Activated T-helper 1 cell treated with anti-CD3 and anti-CD28 coated beads, Interleukin-12 subunit alpha, Interleukin-12 subunit beta, Interleukin-2, Interleukin-4 antibody, amounts not matched to agents 30 ng/mL and 10 ng/mL and 1 ng/mL, durations not matched to agents 14 hours and 24 hours and 36 hours (primary cell): ENCODE measurements around the gene ACTN4. TPM values are rescaled to one million over a fixed set of nuclear protein-coding genes. Genes with fewer than 3 reads are reported as not detected.
A peak's percentile ranks its signal among the peaks of the same experiment; 100 is the strongest.

Experiments used
- DNase-seq: peaks from one replicate; pipeline ENCODE4 v3.0.0; 2021; ENCODE audit warnings: low spot score
- H3K27ac Mint-ChIP-seq: one replicate; pipeline ENCODE4 v1.8.0; 2021; ENCODE audit warnings: mild to moderate bottlenecking, mixed read lengths
- H3K27me3 Mint-ChIP-seq: one replicate; pipeline ENCODE4 v1.8.0; 2022; ENCODE audit warnings: mild to moderate bottlenecking, moderate library complexity, mixed read lengths; ENCODE audit not compliant: insufficient read depth
- H3K36me3 Mint-ChIP-seq: one replicate; pipeline ENCODE4 v1.8.0; 2021; ENCODE audit warnings: low read depth, mixed read lengths
- H3K4me1 Mint-ChIP-seq: one replicate; pipeline ENCODE4 v1.8.0; 2021; ENCODE audit warnings: low read depth, mixed read lengths
- H3K4me3 Mint-ChIP-seq: one replicate; pipeline ENCODE4 v1.8.0; 2021; ENCODE audit warnings: mild to moderate bottlenecking, moderate library complexity, mixed read lengths
- H3K9me3 Mint-ChIP-seq: one replicate; pipeline ENCODE4 v1.8.0; 2021; ENCODE audit warnings: mixed read lengths
- intact Hi-C: fragments of 100-400 bp; cut with micrococcal nuclease; formaldehyde crosslinking; loops from one replicate; pipeline ENCODE4 v1.15.1; 2024
- total RNA-seq: library from RNA; stranded (reverse); gene quantifications from 2 replicates; pipeline ENCODE4 v1.2.3, GENCODE V29; 2022

The ACTN4 gene
- total RNA-seq, 1 donor from 2014 or later: 287 TPM

- Mint-ChIP-seq H3K27me3 (no peaks in the 10 kb centered on the region), H3K27ac (peak overlapping the region; percentile 83), H3K4me3 (peak overlapping the region; percentile 53), H3K36me3 (peaks cover 11% of the 10 kb centered on the region), H3K9me3 (no peaks in the 10 kb centered on the region), H3K4me1 (peaks cover 85% of the 10 kb centered on the region)
- intact Hi-C loops: no loop called here
- DNase-seq: no peak
Observed at GRCh38 chr19:38666663-38667511, 19.4 kb downstream of the ACTN4 start.

GRCh38 chr19:38667661-38668171 is 20.3 kb downstream of the ACTN4 start:
- no peaks in the 10 kb centered on the region for H3K9me3 Mint-ChIP-seq
- H3K4me3 Mint-ChIP-seq: no peak overlapping the region
- no peaks in the 10 kb centered on the region for H3K27me3 Mint-ChIP-seq
- DNase-seq: no peak
- peaks cover 78% of the 10 kb centered on the region for H3K4me1 Mint-ChIP-seq
- H3K36me3 Mint-ChIP-seq: peaks cover 8% of the 10 kb centered on the region
- no peak overlapping the region for H3K27ac Mint-ChIP-seq
- intact Hi-C loops: no loop called here

DNA sequence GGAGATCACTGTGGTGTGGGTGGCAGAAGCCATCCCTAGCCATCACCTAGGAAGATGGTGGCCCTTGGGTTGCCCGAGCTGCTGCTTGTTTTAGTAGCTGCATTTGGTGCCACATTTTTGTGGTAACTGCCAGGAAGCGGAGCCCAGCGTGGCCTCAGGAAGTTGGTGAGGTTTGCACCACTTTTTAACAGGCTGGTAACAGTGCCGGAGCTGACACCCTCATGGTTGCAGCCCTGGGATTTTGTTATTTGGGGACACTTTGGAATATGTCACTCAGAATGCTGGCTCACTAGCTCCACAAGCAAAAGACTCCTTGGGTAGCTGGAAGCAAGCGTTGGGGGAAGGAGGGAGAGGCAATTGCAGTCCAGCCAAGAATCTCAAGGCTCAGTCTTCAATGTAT is 22.1 kb downstream of the ACTN4 start:
- H3K9me3 Mint-ChIP-seq: no peaks in the 10 kb centered on the region
- H3K27me3 Mint-ChIP-seq: no peaks in the 10 kb centered on the region
- peak overlapping the region; percentile 41 for H3K4me3 Mint-ChIP-seq
- peaks cover 78% of the 10 kb centered on the region for H3K4me1 Mint-ChIP-seq
- H3K36me3 Mint-ChIP-seq: peaks cover 12% of the 10 kb centered on the region
- intact Hi-C loops: no loop called here
- peak overlapping the region; percentile 58 for H3K27ac Mint-ChIP-seq
- no peak for DNase-seq

- intact Hi-C loops: no loop called here
- Mint-ChIP-seq H3K27ac (no peak overlapping the region), H3K4me3 (no peak overlapping the region), H3K9me3 (no peaks in the 10 kb centered on the region), H3K36me3 (peaks cover 12% of the 10 kb centered on the region), H3K27me3 (no peaks in the 10 kb centered on the region), H3K4me1 (peaks cover 80% of the 10 kb centered on the region)
- no peak for DNase-seq
Observed at GRCh38 chr19:38670921-38671398, 23.5 kb downstream of the ACTN4 start.

DNA sequence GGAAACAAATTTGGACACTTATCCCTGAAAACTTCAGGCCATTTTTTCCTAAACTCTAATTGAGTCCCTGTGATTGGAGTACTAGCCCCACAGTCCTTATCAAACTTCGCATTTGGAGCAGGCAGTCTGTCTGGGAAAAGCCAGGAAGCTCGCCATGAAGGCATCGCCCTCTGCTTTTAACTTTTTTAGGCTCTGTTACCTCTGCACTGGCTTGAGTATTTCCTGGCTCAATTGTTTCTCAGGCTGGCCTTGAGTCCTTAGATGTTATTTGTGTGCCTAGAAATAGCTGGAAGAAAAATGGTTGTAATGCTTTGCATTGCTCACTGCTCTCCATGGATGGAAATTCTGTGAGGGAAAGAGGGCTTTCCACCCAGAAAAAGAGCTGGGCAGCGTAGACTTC is 24.2 kb downstream of the ACTN4 start:
- Mint-ChIP-seq H3K36me3 (peaks cover 12% of the 10 kb centered on the region), H3K27ac (no peak overlapping the region), H3K9me3 (no peaks in the 10 kb centered on the region), H3K4me3 (no peak overlapping the region), H3K4me1 (peaks cover 80% of the 10 kb centered on the region), H3K27me3 (no peaks in the 10 kb centered on the region)
- intact Hi-C loops: no loop called here
- no peak for DNase-seq

DNA sequence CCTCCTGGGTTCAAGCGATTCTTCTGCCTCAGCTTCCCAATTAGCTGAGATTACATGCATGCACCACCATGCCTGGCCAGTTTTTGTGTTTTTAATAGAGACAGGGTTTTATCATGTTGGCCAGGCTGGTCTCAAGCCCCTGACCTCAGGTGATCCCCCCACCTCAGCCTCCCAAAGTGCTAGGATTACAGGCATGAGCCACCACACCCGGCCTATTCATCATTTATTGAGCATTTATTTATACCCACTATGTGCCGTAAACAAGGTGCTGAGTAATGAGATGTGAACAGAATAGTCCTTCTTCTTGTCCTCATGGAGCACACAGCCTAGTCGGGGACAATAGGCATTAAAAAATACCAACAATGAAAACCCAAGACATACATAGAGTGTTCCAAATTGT is 25.6 kb downstream of the ACTN4 start:
- Mint-ChIP-seq H3K36me3 (peaks cover 12% of the 10 kb centered on the region), H3K27me3 (no peaks in the 10 kb centered on the region), H3K27ac (no peak overlapping the region), H3K4me3 (no peak overlapping the region), H3K9me3 (no peaks in the 10 kb centered on the region), H3K4me1 (peaks cover 80% of the 10 kb centered on the region)
- DNase-seq: no peak
- intact Hi-C loops: no loop called here

DNA sequence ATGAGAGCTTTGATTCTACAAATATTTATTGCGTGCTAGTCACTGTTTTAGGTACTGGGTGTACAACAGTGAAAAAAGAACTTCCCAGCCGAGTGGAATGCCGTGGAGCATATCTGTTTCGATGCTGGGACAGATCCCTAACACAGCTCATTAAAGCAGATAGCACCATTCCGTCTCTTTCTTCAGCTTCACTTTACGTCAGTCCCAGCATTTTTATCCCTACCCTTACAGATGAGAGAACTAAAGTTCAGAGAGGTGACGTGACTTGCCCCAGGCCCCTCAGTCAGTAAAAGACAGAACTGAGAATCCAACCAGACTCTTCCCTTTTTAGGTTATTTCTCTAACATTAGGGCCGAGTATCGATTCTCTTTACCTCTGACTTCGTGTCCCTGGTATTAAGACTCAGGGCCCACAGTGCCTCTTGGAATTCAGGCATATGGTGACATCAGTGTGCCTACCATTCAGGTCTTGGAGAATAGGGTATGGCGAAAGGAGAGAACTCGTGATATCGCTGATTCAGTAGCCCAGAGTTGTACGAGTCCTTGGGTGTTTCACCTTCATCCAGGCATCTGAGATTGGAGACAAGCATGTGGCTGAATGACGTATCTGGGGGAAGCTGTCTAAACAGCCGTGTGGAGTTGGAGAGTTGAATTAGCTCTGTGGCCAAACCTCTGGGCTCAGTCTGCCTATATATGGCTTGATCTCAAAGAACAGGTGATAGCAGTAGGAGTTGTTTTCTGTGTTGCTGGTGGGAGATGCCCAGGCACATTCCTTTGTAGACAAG is 27.1 kb downstream of the ACTN4 start:
- H3K4me1 Mint-ChIP-seq: peaks cover 80% of the 10 kb centered on the region
- no peak for DNase-seq
- H3K9me3 Mint-ChIP-seq: no peaks in the 10 kb centered on the region
- H3K36me3 Mint-ChIP-seq: peaks cover 14% of the 10 kb centered on the region
- no peak overlapping the region for H3K4me3 Mint-ChIP-seq
- H3K27me3 Mint-ChIP-seq: no peaks in the 10 kb centered on the region
- H3K27ac Mint-ChIP-seq: no peak overlapping the region
- intact Hi-C loops: no loop called here

GRCh38 chr19:38675611-38676010 is 28.2 kb downstream of the ACTN4 start:
- intact Hi-C loops: no loop called here
- H3K36me3 Mint-ChIP-seq: peaks cover 16% of the 10 kb centered on the region
- H3K9me3 Mint-ChIP-seq: no peaks in the 10 kb centered on the region
- no peak overlapping the region for H3K4me3 Mint-ChIP-seq
- H3K27ac Mint-ChIP-seq: no peak overlapping the region
- H3K27me3 Mint-ChIP-seq: no peaks in the 10 kb centered on the region
- H3K4me1 Mint-ChIP-seq: peaks cover 81% of the 10 kb centered on the region
- DNase-seq: no peak

GRCh38 chr19:38676023-38676877 is 28.8 kb downstream of the ACTN4 start:
- intact Hi-C loops: no loop called here
- H3K4me1 Mint-ChIP-seq: peaks cover 82% of the 10 kb centered on the region
- peaks cover 13% of the 10 kb centered on the region for H3K36me3 Mint-ChIP-seq
- no peaks in the 10 kb centered on the region for H3K9me3 Mint-ChIP-seq
- H3K4me3 Mint-ChIP-seq: no peak overlapping the region
- no peak overlapping the region for H3K27ac Mint-ChIP-seq
- no peak for DNase-seq
- H3K27me3 Mint-ChIP-seq: no peaks in the 10 kb centered on the region

- peak overlapping the region; percentile 0 for H3K27ac Mint-ChIP-seq
- no peak overlapping the region for H3K4me3 Mint-ChIP-seq
- no peaks in the 10 kb centered on the region for H3K27me3 Mint-ChIP-seq
- peaks cover 81% of the 10 kb centered on the region for H3K4me1 Mint-ChIP-seq
- H3K9me3 Mint-ChIP-seq: no peaks in the 10 kb centered on the region
- H3K36me3 Mint-ChIP-seq: peaks cover 17% of the 10 kb centered on the region
- DNase-seq: no peak
- intact Hi-C loops: no loop called here
Observed at GRCh38 chr19:38676878-38677646, 29.6 kb downstream of the ACTN4 start.

- Mint-ChIP-seq H3K4me1 (peaks cover 94% of the 10 kb centered on the region), H3K36me3 (peaks cover 23% of the 10 kb centered on the region), H3K4me3 (no peak overlapping the region), H3K27me3 (no peaks in the 10 kb centered on the region), H3K27ac (peak overlapping the region; percentile 48), H3K9me3 (peaks cover 4% of the 10 kb centered on the region)
- DNase-seq: no peak
- intact Hi-C loops: no loop called here
Observed at GRCh38 chr19:38678217-38678890, 30.9 kb downstream of the ACTN4 start.
